Measurements from ENCODE around the gene STEAP1B. TPM values are rescaled to one million over a fixed set of nuclear protein-coding genes. Genes with fewer than 3 reads are reported as not detected.

Gene STEAP1B
- polyA plus RNA-seq, 1 experiment: 18.8 TPM

- Histone ChIP-seq H3K27me3 (ENCODE audit: control insufficient read depth, insufficient read depth, low read length) (no peaks in the 10 kb centered on the region), H3K4me3 (ENCODE audit: low read depth, low read length) (no peak overlapping the region), H3K27ac (ENCODE audit: low read depth, low read length) (no peak overlapping the region), H3K9me3 (ENCODE audit: control insufficient read depth, insufficient read depth, low read length) (no peaks in the 10 kb centered on the region)
- ChIA-PET CTCF (no interaction called here), POLR2A (no interaction called here)
- TF ChIP-seq CTCF (IDR thresholded peaks at IDR 0.05; ENCODE audit: low read depth, low read length): no peak
- no peak for DNase-seq (ENCODE audit: low read depth, low spot score)
Observed at GRCh38 chr7:22418251-22419046, 81.5 kb downstream of the STEAP1B start.

GRCh38 chr7:22417841-22418240, 82.1 kb downstream of the STEAP1B start:
- H3K27me3 ChIP-seq (ENCODE audit: control insufficient read depth, insufficient read depth, low read length): no peaks in the 10 kb centered on the region
- H3K9me3 ChIP-seq (ENCODE audit: control insufficient read depth, insufficient read depth, low read length): no peaks in the 10 kb centered on the region
- no peak overlapping the region for H3K4me3 ChIP-seq (ENCODE audit: low read depth, low read length)
- ChIA-PET CTCF (no interaction called here), POLR2A (no interaction called here)
- no peak for DNase-seq (ENCODE audit: low read depth, low spot score)
- H3K27ac ChIP-seq (ENCODE audit: low read depth, low read length): no peak overlapping the region
- no peak for TF ChIP-seq CTCF (IDR thresholded peaks at IDR 0.05; ENCODE audit: low read depth, low read length)

- ChIA-PET CTCF (no interaction called here), POLR2A (no interaction called here)
- no peaks in the 10 kb centered on the region for H3K27me3 ChIP-seq (ENCODE audit: control insufficient read depth, insufficient read depth, low read length)
- TF ChIP-seq CTCF (IDR thresholded peaks at IDR 0.05; ENCODE audit: low read depth, low read length): no peak
- H3K4me3 ChIP-seq (ENCODE audit: low read depth, low read length): no peak overlapping the region
- no peaks in the 10 kb centered on the region for H3K9me3 ChIP-seq (ENCODE audit: control insufficient read depth, insufficient read depth, low read length)
- no peak for DNase-seq (ENCODE audit: low read depth, low spot score)
- no peak overlapping the region for H3K27ac ChIP-seq (ENCODE audit: low read depth, low read length)
Observed at GRCh38 chr7:22417349-22417748, 82.6 kb downstream of the STEAP1B start.

DNA sequence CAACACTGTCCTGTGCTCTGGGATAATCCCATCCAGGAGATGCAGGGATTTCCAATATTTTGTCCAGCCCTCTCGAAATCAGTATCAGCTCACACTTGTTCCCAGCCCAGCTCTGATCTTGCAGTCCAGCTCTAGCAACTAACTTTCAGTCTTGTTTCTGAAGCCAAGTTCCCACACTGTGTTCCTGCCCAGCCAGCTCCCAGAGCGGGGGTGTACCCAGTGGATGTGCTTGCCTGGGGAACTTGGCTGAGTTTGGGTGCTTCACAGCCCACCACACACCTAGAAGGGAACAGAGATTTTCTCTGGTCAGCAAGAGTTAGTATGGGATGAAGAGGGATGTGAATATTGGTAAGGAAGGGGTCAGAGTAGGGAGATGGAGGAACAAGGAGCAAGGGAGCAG, 85.6 kb downstream of the STEAP1B start:
- TF ChIP-seq CTCF (IDR thresholded peaks at IDR 0.05; ENCODE audit: low read depth, low read length): no peak
- no peaks in the 10 kb centered on the region for H3K9me3 ChIP-seq (ENCODE audit: control insufficient read depth, insufficient read depth, low read length)
- ChIA-PET CTCF (no interaction called here), POLR2A (no interaction called here)
- no peak overlapping the region for H3K4me3 ChIP-seq (ENCODE audit: low read depth, low read length)
- no peak for DNase-seq (ENCODE audit: low read depth, low spot score)
- H3K27me3 ChIP-seq (ENCODE audit: control insufficient read depth, insufficient read depth, low read length): no peaks in the 10 kb centered on the region
- H3K27ac ChIP-seq (ENCODE audit: low read depth, low read length): no peak overlapping the region

DNA sequence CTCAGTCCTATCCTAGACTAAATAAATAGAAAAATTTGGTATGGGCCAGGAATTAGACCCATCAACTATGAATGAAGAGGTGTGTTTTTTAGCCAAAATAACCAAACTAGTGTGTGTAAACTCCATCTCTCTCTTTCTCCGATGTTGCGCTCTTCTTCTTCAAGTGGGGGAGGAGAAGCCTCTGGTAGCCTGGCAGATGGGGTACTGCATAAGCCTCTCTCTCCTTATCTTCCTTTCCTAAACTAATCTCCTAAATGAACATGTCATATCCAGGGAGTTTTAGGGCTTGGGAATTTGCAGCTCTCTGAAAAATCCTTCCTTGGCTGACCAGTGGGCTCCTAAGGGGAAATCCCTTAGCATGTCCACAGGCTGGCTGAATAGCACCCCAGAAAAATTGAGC, 86.8 kb downstream of the STEAP1B start:
- no peaks in the 10 kb centered on the region for H3K9me3 ChIP-seq (ENCODE audit: control insufficient read depth, insufficient read depth, low read length)
- ChIA-PET POLR2A (no interaction called here), CTCF (no interaction called here)
- no peak overlapping the region for H3K4me3 ChIP-seq (ENCODE audit: low read depth, low read length)
- TF ChIP-seq CTCF (IDR thresholded peaks at IDR 0.05; ENCODE audit: low read depth, low read length): no peak
- no peak overlapping the region for H3K27ac ChIP-seq (ENCODE audit: low read depth, low read length)
- no peak for DNase-seq (ENCODE audit: low read depth, low spot score)
- H3K27me3 ChIP-seq (ENCODE audit: control insufficient read depth, insufficient read depth, low read length): no peaks in the 10 kb centered on the region

Measured in AG04450 (cell line).